ENCODE data around the gene NUCKS1. TPM values are rescaled to one million over a fixed set of nuclear protein-coding genes. Genes with fewer than 3 reads are reported as not detected.

Gene NUCKS1
- polyA plus RNA-seq, 1 of the 3 experiments (the other 2 are of a cell fraction), result 25.4 TPM

DNA sequence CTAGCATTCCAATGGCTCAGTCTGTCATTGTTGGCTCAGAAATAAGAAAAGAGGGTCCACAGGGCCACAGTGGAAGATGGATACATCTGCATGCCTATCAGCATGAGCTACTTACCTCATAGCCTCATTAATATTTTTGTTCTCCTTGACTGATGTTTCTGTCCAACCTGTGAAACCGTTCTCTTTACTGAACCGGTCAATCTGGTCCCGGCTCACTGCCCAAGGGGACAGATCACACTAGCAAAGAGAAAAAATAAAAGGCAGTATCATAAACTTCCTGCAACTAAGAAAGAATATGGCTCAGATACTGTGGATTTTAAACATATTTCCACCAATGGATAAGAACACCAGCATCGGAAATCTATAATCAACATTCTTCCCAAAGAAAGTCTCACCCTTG lies 20.6 kb upstream of the NUCKS1 start:
- no peak overlapping the region for H2AFZ ChIP-seq (ENCODE audit: low read depth)
- TF ChIP-seq GATA2 (CRISPR knock-in tag; IDR thresholded peaks at IDR 0.05), result no peak
- H3K27me3 ChIP-seq (ENCODE audit: insufficient read depth), result no peaks in the 10 kb centered on the region
- POLR2A ChIA-PET, result no interaction called here
- H3K36me3 ChIP-seq (replicated peaks in 1 of 2; ENCODE audit: control insufficient read depth in 1 of 2, insufficient read depth in 2 of 2, low read length in 1 of 2), result peaks cover 0 to 6% of the 10 kb centered on the region in 2 experiments
- H3K9me2 ChIP-seq, result no peaks in the 10 kb centered on the region
- H3K9ac ChIP-seq, result no peak overlapping the region
- DNase-seq, result no peak
- no peak overlapping the region for H3K27ac ChIP-seq (ENCODE audit: low read depth in 2 of 2, low read length in 1 of 2)
- H3K9me3 ChIP-seq, result no peaks in the 10 kb centered on the region
- H4K20me1 ChIP-seq (ENCODE audit: insufficient read depth), result no peaks in the 10 kb centered on the region
- no peak overlapping the region for H3K4me2 ChIP-seq
- WGBS (ENCODE audit: low lambda C conversion rate), result 96% methylated on average over 4 of the region's 4 CpGs
- H3K4me3 ChIP-seq (ENCODE audit: low read depth in 2 of 2, low read length in 1 of 2), result no peak overlapping the region
- no peaks in the 10 kb centered on the region for H3F3A ChIP-seq (replicated peaks; ENCODE audit: insufficient read depth)
- CTCF ChIA-PET, result interaction anchor here (1.5 kb wide), 1 partner anchor 179 kb away, joined by 3 read pairs; no protein-coding TSS in a partner anchor
- no peaks in the 10 kb centered on the region for H3K79me2 ChIP-seq (ENCODE audit: insufficient read depth)
- H3K4me1 ChIP-seq (ENCODE audit: control insufficient read depth in 1 of 2, insufficient read depth in 2 of 2, low read depth in 1 of 2, low read length in 1 of 2), result peaks cover 0 to 6% of the 10 kb centered on the region in 2 experiments; a peak in 1 of 4 replicates

DNA sequence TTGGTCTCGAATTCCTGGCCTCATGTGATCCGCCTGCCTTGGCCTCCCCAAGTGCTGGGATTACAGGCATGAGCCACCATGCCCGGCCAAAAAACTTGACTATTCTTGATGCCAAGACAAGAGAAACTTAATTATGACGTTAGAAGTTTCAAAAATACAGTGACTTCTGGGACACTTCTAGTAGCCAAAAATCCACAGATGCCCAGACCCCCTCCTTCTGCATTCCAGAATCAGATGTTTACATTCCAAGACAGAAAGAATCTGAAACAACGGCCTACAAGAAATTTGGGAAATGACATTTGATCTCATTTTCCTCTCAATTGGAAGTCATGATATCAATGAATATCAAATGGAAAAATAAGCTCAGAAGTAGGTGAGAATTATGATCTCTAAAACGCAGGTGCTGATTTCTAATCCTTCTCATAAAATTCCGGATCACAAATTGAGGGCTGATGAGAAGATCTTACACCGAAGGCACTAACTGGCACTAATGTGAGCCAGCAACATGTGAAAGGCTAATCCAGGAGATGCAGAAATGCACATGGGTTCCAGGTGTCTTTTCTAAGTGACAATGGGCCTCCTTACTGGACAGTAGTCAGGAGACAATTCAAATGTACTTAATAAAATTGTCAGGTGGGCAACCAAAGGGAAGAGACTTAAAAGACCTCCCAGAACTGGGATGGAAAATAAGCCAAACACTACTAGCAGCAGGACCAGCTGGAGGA lies 19.8 kb upstream of the NUCKS1 start:
- H2AFZ ChIP-seq (ENCODE audit: low read depth), result no peak overlapping the region
- H3K9me3 ChIP-seq, result no peaks in the 10 kb centered on the region
- H4K20me1 ChIP-seq (ENCODE audit: insufficient read depth), result no peaks in the 10 kb centered on the region
- no peak overlapping the region for H3K27ac ChIP-seq (ENCODE audit: low read depth in 2 of 2, low read length in 1 of 2)
- POLR2A ChIA-PET, result no interaction called here
- H3K4me1 ChIP-seq (ENCODE audit: control insufficient read depth in 1 of 2, insufficient read depth in 2 of 2, low read depth in 1 of 2, low read length in 1 of 2), result peaks cover 0 to 6% of the 10 kb centered on the region in 2 experiments; a peak in 1 of 4 replicates
- no peak overlapping the region for H3K4me2 ChIP-seq
- WGBS (ENCODE audit: low lambda C conversion rate), result 84% methylated on average over 8 of the region's 8 CpGs
- DNase-seq, result no peak
- CTCF ChIA-PET, result interaction anchor here (0.7 to 1.5 kb wide), 2 partner anchors 178 to 285 kb away, joined by 3 read pairs; no protein-coding TSS in a partner anchor
- H3F3A ChIP-seq (replicated peaks; ENCODE audit: insufficient read depth), result no peaks in the 10 kb centered on the region
- H3K9me2 ChIP-seq, result no peaks in the 10 kb centered on the region
- H3K79me2 ChIP-seq (ENCODE audit: insufficient read depth), result no peaks in the 10 kb centered on the region
- H3K36me3 ChIP-seq (replicated peaks in 1 of 2; ENCODE audit: control insufficient read depth in 1 of 2, insufficient read depth in 2 of 2, low read length in 1 of 2), result peaks cover 0 to 6% of the 10 kb centered on the region in 2 experiments
- TF ChIP-seq TAF1 (IDR thresholded peaks at IDR 0.05; ENCODE audit: borderline replicate concordance, low read depth, low read length) (no peak), GATA2 (CRISPR knock-in tag; IDR thresholded peaks at IDR 0.05) (no peak), EZH2phosphoT487 (IDR thresholded peaks at IDR 0.05; ENCODE audit: borderline replicate concordance, low read depth) (no peak), NFIC (IDR thresholded peaks at IDR 0.05; ENCODE audit: borderline replicate concordance) (no peak)
- TF ChIP-seq, protein P1, sequence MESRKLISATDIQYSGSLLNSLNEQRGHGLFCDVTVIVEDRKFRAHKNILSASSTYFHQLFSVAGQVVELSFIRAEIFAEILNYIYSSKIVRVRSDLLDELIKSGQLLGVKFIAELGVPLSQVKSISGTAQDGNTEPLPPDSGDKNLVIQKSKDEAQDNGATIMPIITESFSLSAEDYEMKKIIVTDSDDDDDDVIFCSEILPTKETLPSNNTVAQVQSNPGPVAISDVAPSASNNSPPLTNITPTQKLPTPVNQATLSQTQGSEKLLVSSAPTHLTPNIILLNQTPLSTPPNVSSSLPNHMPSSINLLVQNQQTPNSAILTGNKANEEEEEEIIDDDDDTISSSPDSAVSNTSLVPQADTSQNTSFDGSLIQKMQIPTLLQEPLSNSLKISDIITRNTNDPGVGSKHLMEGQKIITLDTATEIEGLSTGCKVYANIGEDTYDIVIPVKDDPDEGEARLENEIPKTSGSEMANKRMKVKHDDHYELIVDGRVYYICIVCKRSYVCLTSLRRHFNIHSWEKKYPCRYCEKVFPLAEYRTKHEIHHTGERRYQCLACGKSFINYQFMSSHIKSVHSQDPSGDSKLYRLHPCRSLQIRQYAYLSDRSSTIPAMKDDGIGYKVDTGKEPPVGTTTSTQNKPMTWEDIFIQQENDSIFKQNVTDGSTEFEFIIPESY (IDR thresholded peaks at IDR 0.05; ENCODE audit: borderline replicate concordance, low read depth), result no peak
- H3K4me3 ChIP-seq (ENCODE audit: low read depth in 2 of 2, low read length in 1 of 2), result no peak overlapping the region
- H3K9ac ChIP-seq, result no peak overlapping the region
- H3K27me3 ChIP-seq (ENCODE audit: insufficient read depth), result no peaks in the 10 kb centered on the region

DNA sequence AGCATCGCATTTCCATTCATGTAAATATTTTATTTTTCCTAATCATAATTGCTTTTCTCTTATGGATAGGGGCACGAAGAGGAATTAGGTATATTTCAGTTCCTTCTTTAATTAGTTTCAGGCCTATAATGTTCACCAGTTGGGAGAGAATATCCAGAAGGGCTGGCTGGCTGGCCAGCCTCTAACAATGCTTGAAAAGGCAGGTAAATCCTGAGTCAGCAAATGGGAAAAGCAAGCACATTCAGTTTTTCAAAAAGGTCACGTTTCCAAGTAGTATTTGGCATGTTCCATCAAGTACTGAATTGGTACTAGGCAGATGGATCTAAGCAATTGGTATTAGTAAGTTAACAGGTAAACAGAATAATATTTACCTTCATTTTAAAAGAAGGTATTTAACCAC lies 17.3 kb upstream of the NUCKS1 start:
- Histone ChIP-seq H3K4me1 (ENCODE audit: control insufficient read depth in 1 of 2, insufficient read depth in 2 of 2, low read depth in 1 of 2, low read length in 1 of 2) (no peaks in the 10 kb centered on the region), H3K9me3 (no peaks in the 10 kb centered on the region), H3K9me2 (no peaks in the 10 kb centered on the region), H3F3A (replicated peaks; ENCODE audit: insufficient read depth) (no peaks in the 10 kb centered on the region), H3K27ac (ENCODE audit: low read depth in 2 of 2, low read length in 1 of 2) (no peak overlapping the region), H3K4me2 (no peak overlapping the region), H3K27me3 (ENCODE audit: insufficient read depth) (no peaks in the 10 kb centered on the region), H2AFZ (ENCODE audit: low read depth) (no peak overlapping the region), H3K4me3 (ENCODE audit: low read depth in 2 of 2, low read length in 1 of 2) (no peak overlapping the region), H3K36me3 (replicated peaks in 1 of 2; ENCODE audit: control insufficient read depth in 1 of 2, insufficient read depth in 2 of 2, low read length in 1 of 2) (peaks cover 0 to 6% of the 10 kb centered on the region in 2 experiments), H3K9ac (no peak overlapping the region), H4K20me1 (ENCODE audit: insufficient read depth) (no peaks in the 10 kb centered on the region), H3K79me2 (ENCODE audit: insufficient read depth) (no peaks in the 10 kb centered on the region)
- DNase-seq, result no peak
- CTCF ChIA-PET, result no interaction called here
- 79% methylated on average over 3 of the region's 3 CpGs for WGBS (ENCODE audit: low lambda C conversion rate)
- POLR2A ChIA-PET, result no interaction called here
- TF ChIP-seq FOSL2 (IDR thresholded peaks at IDR 0.05; ENCODE audit: borderline replicate concordance, low read depth) (no peak), MXI1 (IDR thresholded peaks at IDR 0.05; ENCODE audit: low read depth, low read length) (no peak), TAF1 (IDR thresholded peaks at IDR 0.05; ENCODE audit: borderline replicate concordance, low read depth, low read length) (no peak), CHD2 (IDR thresholded peaks at IDR 0.05; ENCODE audit: low read length, partially characterized antibody) (no peak), EP300 (IDR thresholded peaks at IDR 0.05; ENCODE audit: borderline replicate concordance in 1 of 2, low read depth in 1 of 2, low read length in 1 of 2) (no peak), SMC3 (IDR thresholded peaks at IDR 0.05; ENCODE audit: low read depth, low read length) (no peak), NRF1 (IDR thresholded peaks at IDR 0.05; ENCODE audit: low read depth, low read length) (no peak), JUND (IDR thresholded peaks at IDR 0.05) (no peak), EZH2phosphoT487 (IDR thresholded peaks at IDR 0.05; ENCODE audit: borderline replicate concordance, low read depth) (no peak)
- TF ChIP-seq, protein P2, sequence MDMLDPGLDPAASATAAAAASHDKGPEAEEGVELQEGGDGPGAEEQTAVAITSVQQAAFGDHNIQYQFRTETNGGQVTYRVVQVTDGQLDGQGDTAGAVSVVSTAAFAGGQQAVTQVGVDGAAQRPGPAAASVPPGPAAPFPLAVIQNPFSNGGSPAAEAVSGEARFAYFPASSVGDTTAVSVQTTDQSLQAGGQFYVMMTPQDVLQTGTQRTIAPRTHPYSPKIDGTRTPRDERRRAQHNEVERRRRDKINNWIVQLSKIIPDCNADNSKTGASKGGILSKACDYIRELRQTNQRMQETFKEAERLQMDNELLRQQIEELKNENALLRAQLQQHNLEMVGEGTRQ (IDR thresholded peaks at IDR 0.05; ENCODE audit: borderline replicate concordance, low read depth, low read length), result no peak
- TF ChIP-seq, protein P1 (IDR thresholded peaks at IDR 0.05; ENCODE audit: borderline replicate concordance, low read depth), result no peak
- TF ChIP-seq, protein P3, sequence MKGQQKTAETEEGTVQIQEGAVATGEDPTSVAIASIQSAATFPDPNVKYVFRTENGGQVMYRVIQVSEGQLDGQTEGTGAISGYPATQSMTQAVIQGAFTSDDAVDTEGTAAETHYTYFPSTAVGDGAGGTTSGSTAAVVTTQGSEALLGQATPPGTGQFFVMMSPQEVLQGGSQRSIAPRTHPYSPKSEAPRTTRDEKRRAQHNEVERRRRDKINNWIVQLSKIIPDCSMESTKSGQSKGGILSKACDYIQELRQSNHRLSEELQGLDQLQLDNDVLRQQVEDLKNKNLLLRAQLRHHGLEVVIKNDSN (IDR thresholded peaks at IDR 0.05; ENCODE audit: borderline replicate concordance, low read depth), result no peak
